Effector memory CD8-positive, alpha-beta T cell (primary cell): ENCODE measurements around the gene CCL24.
A peak's percentile ranks its signal among the peaks of the same experiment; 100 is the strongest.
"Not testable (repeated sequence)": the region's sequence is repeated elsewhere in the genome, so short reads cannot be mapped to it uniquely, and the experiment has no call there.

Source experiments
- ATAC-seq: fragments of 150-1000 bp; cut with Tn5 transposase; replicated peaks from 2 replicates; pipeline ENCODE4 v1.10.0; 2021; ENCODE audit warnings: mild to moderate bottlenecking, moderate library complexity
- DNase-seq, 3 experiments: peaks; one replicate each; pipeline ENCODE4 v3.0.0; 2021
- H3K27ac Mint-ChIP-seq, 2 donors: one replicate each; pipeline ENCODE4 v1.8.0; 2022; ENCODE audit warnings: mild to moderate bottlenecking in 2 of 2, mixed read lengths in 2 of 2, moderate library complexity in 2 of 2
- H3K27me3 Mint-ChIP-seq, 2 donors: one replicate each; pipeline ENCODE4 v1.8.0; 2022; ENCODE audit warnings: mixed read lengths in 2 of 2
- H3K36me3 Mint-ChIP-seq: one replicate; pipeline ENCODE4 v1.8.0; 2022; ENCODE audit warnings: mild to moderate bottlenecking, moderate library complexity, mixed read lengths; ENCODE audit not compliant: insufficient read depth
- H3K4me1 Mint-ChIP-seq, 2 donors: one replicate each; pipeline ENCODE4 v1.8.0; 2022; ENCODE audit warnings: low read depth in 2 of 2, mixed read lengths in 2 of 2
- H3K4me3 Mint-ChIP-seq, 2 donors: one replicate each; pipeline ENCODE4 v1.8.0; 2022; ENCODE audit warnings: mild to moderate bottlenecking in 2 of 2, mixed read lengths in 2 of 2, moderate library complexity in 2 of 2
- H3K9me3 Mint-ChIP-seq, 2 donors: one replicate each; pipeline ENCODE4 v1.8.0; 2022; ENCODE audit warnings: mixed read lengths in 2 of 2

The CCL24 gene

DNA sequence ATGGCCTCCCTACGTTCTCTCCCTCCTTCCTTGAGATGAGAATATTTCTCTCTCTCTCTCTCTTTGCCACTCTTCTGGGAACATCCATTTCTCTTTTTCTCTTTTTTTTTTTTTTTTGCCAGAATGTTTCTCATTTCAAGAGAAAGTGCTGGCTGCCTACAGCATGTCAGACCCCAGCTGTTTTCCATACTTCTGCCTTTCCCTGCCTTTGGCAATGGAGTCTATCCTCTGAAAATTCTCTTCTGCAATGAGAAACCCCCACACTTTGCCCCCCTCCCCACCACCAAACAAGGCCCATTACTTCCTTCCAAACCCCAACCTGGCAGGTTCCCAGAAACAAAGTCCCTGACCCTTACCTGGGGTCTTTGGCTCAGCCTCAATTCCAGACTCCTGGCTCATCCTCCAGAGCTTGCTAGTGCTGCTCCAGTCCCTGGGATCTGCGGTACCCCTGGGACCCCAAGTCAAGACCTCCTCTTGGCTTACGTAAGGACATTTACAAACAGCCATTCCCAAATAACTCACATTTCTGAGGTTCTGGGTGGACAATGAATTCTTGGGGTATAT, 24.2 kb downstream of the CCL24 start:
- ATAC-seq (no peak), DNase-seq (no peak)
- H3K4me3 Mint-ChIP-seq: no peak overlapping the region
- no peaks in the 10 kb centered on the region for H3K36me3 Mint-ChIP-seq
- H3K4me1 Mint-ChIP-seq: no peaks in the 10 kb centered on the region
- peaks cover 12 to 15% of the 10 kb centered on the region in 2 donors for H3K27me3 Mint-ChIP-seq
- H3K9me3 Mint-ChIP-seq: no peaks in the 10 kb centered on the region
- no peak overlapping the region for H3K27ac Mint-ChIP-seq

DNA sequence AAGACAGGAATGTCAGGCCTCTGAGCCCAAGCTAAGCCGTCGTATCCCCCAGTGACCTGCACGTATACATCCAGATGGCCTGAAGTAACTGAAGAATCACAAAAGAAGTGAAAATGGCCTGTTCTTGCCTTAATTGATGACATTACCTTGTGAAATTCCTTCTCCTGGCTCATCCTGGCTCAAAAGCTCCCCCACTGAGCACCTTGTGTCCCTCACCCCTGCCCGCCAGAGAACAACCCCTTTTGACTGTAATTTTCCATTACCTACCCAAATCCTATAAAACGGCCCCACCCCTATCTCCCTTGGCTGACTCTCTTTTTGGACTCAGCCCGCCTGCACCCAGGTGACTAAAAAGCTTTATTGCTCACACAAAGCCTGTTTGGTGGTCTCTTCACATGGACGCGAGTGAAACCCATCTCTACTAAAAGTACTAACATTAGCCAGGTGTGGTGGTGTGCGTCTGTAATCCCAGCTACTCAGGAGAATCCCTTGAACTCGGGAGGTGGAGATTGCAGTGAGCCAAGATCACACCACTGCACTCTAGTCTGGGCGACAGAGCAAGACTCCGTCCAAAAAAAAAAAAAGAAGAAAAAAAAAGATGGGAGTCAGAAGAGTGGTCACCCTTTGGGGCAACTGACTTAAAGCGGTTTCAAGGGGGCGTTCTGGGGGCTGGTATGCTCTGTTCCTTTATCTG, 25.3 kb downstream of the CCL24 start:
- not testable (repeated sequence) for H3K4me3 Mint-ChIP-seq, H3K27ac Mint-ChIP-seq, ATAC-seq, H3K4me1 Mint-ChIP-seq, H3K36me3 Mint-ChIP-seq, DNase-seq, H3K9me3 Mint-ChIP-seq, H3K27me3 Mint-ChIP-seq

DNA sequence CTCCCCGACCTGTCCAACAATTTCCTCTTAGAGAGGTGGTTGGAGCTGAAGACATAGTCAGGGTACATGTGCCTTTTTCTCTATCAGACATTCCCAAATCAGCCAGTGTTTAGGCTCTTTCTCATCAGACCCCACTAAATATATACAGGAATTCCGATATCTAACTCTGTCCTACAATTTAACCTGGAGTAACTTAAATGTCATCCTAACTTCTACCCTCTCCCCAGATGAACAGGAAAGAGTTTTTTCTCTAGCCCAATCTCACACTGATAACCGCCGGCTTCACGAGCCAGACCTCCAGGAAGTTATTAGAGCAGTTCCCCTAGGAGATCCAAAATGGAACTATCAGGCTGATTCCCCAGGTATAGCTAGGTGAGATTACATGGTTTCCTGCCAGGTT, 30.5 kb downstream of the CCL24 start:
- H3K4me1 Mint-ChIP-seq, H3K36me3 Mint-ChIP-seq, H3K4me3 Mint-ChIP-seq, ATAC-seq, H3K9me3 Mint-ChIP-seq, DNase-seq: not testable (repeated sequence)
- Mint-ChIP-seq H3K27me3 (peaks cover 14 to 36% of the 10 kb centered on the region in 2 donors), H3K27ac (peak overlapping the region in 1 of 2 donors; percentile 6)

DNA sequence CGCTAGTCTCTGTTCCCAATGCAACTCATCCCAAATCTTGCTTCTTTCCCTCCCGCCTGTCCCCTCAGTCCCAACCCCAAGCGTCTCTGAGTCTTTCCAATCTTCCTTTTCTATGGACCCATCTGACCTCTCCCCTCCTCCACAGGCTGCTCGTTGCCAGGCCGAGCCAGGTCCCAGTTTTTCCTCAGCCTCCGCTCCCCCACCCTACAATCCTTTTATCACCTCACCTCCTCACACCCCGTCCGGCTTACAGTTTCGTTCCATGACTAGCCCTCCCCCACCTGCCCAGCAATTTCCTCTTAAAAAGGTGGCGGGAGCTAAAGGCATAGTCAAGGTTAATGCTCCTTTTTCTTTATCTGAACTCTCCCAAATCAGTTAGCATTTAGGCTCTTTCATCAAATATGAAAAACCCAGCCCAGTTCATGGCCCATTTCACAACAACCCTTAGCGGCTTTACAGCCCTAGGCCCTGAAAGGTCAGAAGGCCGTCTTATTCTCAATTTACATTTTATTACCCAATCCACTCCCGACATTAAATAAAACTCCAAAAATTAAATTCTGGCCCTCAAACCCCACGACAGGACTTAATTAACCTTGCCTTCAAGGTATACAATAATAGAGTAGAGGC, 32.8 kb downstream of the CCL24 start:
- Mint-ChIP-seq H3K27me3 (peaks cover 14 to 36% of the 10 kb centered on the region in 2 donors), H3K4me1 (peaks cover 6 to 15% of the 10 kb centered on the region in 2 donors)
- H3K36me3 Mint-ChIP-seq, H3K4me3 Mint-ChIP-seq, DNase-seq, H3K9me3 Mint-ChIP-seq, H3K27ac Mint-ChIP-seq, ATAC-seq: not testable (repeated sequence)

DNA sequence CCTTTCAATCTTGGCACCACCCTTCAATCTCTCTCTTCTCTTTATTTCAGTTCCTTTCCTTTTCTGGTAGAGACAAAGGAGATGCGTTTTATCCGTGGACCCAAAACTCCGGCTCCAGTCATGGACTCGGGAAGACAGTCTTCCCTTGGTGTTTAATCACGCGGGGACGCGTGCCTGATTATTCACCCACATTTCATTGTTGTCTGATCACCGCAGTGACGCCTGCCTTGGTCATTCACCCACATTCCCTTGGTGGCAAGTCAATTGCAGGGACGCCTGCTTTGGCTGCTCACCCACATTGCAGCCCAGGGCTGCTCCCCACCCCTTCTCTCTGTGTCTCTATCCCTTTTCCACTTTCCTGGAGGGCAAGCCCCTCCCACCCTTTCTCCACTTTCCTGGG, 34.1 kb downstream of the CCL24 start:
- not testable (repeated sequence) for H3K4me3 Mint-ChIP-seq, DNase-seq, H3K27ac Mint-ChIP-seq, H3K36me3 Mint-ChIP-seq, ATAC-seq, H3K9me3 Mint-ChIP-seq
- Mint-ChIP-seq H3K27me3 (peaks cover 14 to 36% of the 10 kb centered on the region in 2 donors), H3K4me1 (peaks cover 9 to 17% of the 10 kb centered on the region in 2 donors)

DNA sequence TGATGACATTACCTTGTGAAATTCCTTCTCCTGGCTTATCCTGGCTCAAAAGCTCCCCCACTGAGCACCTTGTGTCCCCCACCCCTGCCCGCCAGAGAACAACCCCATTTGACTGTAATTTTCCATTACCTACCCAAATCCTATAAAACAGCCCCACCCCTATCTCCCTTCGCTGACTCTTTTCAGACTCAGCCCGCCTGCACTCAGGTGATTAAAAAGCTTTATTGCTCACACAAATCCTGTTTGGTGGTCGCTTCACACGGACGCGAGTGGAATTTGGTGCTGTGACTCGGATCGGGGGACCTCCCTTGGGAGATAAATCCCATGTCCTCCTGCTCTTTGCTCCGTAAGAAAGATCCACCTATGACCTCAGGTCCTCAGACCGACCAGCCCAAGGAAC, 34.6 kb downstream of the CCL24 start:
- Mint-ChIP-seq H3K27me3 (peaks cover 14 to 36% of the 10 kb centered on the region in 2 donors), H3K4me1 (peaks cover 9 to 17% of the 10 kb centered on the region in 2 donors)
- H3K36me3 Mint-ChIP-seq, ATAC-seq, DNase-seq, H3K27ac Mint-ChIP-seq, H3K4me3 Mint-ChIP-seq, H3K9me3 Mint-ChIP-seq: not testable (repeated sequence)

DNA sequence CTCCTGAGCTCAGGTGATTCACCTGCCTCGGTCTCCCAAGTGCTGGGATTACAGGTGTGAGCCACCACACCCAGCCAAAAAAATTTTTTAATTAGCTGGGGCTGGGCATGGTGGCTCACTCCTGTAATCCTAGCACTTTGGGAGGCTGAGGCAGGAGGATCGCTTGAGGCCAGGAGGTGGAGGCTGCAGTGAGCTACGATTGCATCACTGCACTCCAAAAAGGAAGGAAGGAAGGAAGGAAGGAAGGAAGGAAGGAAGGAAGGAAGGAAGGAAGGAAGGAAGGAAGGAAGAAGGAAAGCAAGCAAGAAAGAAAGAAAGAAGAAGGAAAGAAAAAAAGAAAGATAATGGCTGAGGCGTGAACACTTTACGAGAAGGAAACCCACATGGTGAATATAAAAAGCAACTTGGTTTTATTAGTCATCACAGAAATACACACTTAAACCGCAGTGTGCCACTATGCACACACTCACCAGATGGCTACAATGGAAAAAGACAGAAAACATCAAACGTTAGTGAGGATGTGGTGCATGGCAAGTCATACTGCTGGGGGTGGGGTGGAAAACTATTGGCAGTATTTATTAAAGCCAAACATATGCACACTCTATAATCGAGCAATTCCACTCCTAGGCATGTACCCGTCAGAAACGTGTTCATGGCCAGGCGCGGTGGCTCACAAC, 37.2 kb downstream of the CCL24 start:
- Mint-ChIP-seq H3K4me1 (peaks cover 9 to 17% of the 10 kb centered on the region in 2 donors), H3K36me3 (peaks cover 3% of the 10 kb centered on the region), H3K9me3 (no peaks in the 10 kb centered on the region), H3K27me3 (peaks cover 0 to 19% of the 10 kb centered on the region in 2 donors), H3K4me3 (peak overlapping the region in 1 of 2 donors; percentile 40), H3K27ac (peak overlapping the region; percentile 26 to 55)
- DNase-seq: peak; percentile 5 to 53 (median 10)
- ATAC-seq: peak; percentile 91

DNA sequence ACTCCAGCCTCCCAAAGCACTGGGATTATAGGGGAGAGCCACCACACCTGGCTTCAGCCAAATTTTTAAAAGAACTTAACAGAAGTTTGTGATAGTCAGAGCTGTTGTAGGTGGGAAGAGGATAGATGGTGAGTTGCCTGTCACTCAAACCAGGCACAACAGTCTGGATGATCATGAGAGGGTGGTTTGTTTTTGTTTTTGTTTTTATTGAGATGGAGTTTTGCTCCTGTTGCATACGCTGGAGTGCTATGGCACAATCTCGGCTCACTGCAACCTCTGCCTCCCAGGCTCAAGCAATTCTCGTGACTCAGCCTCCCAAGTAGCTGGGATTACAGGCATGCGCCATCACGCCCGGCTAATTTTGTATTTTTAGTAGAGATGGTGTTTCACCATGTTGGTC, 39.6 kb downstream of the CCL24 start:
- H3K27me3 Mint-ChIP-seq, H3K27ac Mint-ChIP-seq, DNase-seq, H3K4me3 Mint-ChIP-seq, H3K9me3 Mint-ChIP-seq, ATAC-seq, H3K36me3 Mint-ChIP-seq: not testable (repeated sequence)
- peaks cover 7 to 17% of the 10 kb centered on the region in 2 donors for H3K4me1 Mint-ChIP-seq

DNA sequence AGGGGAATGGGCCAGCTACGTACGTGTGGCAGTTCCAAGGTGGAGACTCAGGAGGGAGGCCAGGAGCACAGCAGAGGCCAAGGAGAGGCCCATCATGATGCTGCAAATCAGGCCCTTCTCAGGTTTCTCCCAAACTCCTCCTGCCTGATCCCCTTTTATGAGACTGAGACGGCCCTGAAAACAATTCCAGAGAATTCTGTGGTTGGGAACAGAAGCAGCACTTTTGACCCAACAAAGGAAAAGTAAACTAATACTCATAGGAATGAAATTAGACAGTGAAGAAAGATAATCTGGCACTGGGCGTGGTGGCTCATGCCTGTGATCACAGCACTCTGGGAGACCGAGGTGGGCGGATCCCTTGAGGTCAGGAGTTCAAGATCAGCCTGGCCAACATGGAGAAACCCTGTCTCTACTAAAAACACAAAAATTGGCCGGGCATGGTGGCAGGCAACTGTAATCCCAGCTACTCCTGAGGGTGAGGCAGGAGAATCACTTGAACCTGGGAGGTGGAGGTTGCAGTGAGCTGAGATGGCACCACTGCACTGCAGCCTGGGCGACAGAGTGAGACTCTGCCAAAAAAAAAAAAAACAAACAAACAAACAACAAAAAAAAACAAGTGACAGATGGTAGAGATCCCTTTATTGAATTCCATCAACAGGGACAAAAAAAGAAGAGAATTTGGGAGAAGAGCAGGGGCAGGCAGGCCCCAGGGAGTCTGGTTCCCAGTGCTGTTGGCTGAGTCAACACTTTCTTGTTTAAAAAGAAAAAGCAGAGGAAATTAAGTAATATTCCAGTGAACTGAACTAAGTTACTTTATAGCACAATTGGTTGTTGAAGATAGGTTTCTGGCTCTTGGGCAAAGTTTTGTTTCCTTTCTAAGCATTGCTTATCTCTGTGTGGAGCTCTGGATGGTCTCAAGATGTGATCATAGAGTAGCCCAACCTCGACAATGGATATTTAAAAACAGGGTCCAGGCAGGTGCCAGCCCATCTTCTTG, 41.2 kb downstream of the CCL24 start, which contains the start of gene CCL26:
Gene CCL26, minus strand, starts transcription at position 131 of the 997 bp plus-strand sequence. Its CDS starts 35 bp downstream, at position 96.
- no peak for DNase-seq
- ATAC-seq: no peak
- Mint-ChIP-seq H3K4me3 (no peak within 1 kb of the TSS), H3K4me1 (peaks cover 7 to 16% of the 10 kb centered on the region in 2 donors), H3K36me3 (no peaks in the 10 kb centered on the region), H3K9me3 (no peaks in the 10 kb centered on the region), H3K27ac (peak within 1 kb of the TSS in 1 of 2 donors; percentile 38), H3K27me3 (no peaks in the 10 kb centered on the region)

DNA sequence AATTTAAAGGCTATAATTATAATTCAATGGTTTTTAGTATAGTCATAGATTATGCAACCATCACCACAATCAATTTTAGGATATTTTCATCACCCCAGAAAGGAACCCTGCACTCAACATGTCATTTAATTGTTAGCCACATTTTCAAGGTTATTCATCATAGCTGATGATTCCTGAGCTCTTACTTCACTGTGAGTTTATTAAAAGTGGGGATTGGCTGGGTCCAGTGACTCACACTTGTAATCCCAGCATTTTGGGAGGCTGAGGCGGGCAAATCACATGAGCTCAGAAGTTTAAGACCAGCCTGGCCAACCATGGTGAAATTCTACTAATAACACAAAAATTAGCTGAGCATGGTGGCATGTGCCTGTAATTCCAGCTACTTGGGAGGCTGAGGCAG, 42.4 kb downstream of the CCL24 start:
- ATAC-seq (no peak), DNase-seq (no peak)
- Mint-ChIP-seq H3K9me3 (no peaks in the 10 kb centered on the region), H3K4me3 (no peak overlapping the region), H3K27ac (peak overlapping the region in 1 of 2 donors; percentile 17), H3K4me1 (peaks cover 3 to 6% of the 10 kb centered on the region in 2 donors), H3K27me3 (no peaks in the 10 kb centered on the region), H3K36me3 (no peaks in the 10 kb centered on the region)

DNA sequence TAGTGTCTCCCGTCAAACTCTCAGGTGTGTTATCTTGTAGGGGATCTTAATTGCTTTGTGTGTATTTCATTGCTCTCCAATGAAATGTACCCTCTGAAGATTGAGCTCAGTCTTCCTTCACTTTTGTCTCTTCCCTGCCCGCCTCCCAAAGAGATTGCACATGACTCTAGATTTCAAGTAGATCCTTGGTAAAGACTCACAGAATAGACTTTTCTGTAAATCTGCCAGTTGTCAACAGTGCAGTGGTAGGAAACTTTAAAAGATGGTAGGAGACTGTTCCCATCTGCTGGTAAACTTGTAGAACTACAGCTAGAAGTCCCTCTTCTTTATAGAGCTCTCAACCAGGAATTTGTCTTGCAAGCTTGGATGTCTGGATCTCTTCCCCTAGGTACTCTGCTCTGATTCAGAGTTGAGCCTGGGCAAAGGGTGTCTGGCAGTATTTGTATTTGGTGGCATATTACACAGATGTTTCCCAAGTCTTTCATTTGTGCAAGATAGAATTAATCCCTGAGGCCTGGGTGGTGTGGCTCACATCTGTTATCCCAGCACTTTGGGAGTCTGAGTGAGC, 51.2 kb downstream of the CCL24 start:
- Mint-ChIP-seq H3K36me3 (no peaks in the 10 kb centered on the region), H3K4me1 (peaks cover 4% of the 10 kb centered on the region in 2 donors), H3K4me3 (no peak overlapping the region), H3K27ac (no peak overlapping the region), H3K27me3 (no peaks in the 10 kb centered on the region), H3K9me3 (no peaks in the 10 kb centered on the region)
- DNase-seq (peak in 1 of 3 experiments; percentile 22), ATAC-seq (peak; percentile 96)

DNA sequence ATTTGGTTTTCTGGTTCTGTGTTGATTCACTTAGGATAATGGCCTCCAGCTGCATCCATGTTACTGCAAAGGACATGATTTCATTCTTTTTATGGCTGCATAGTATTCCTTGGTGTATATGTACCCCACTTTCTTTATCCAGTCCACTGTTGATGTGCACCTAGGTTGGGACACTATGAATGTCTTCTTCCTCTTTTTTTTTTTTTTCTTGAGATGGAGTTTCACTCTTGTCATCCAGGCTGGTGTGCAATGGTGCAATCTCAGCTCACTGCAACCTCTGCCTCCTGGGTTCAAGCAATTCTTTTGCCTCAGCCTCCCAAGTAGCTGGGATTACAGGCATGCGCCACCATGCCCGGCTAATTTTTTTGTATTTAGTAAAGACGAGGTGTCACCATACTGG, 51.8 kb downstream of the CCL24 start:
- H3K27ac Mint-ChIP-seq, H3K27me3 Mint-ChIP-seq, DNase-seq, H3K4me1 Mint-ChIP-seq, H3K9me3 Mint-ChIP-seq, H3K4me3 Mint-ChIP-seq, H3K36me3 Mint-ChIP-seq, ATAC-seq: not testable (repeated sequence)
